ENCODE data around the gene HTD2.

HTD2 gene

DNA sequence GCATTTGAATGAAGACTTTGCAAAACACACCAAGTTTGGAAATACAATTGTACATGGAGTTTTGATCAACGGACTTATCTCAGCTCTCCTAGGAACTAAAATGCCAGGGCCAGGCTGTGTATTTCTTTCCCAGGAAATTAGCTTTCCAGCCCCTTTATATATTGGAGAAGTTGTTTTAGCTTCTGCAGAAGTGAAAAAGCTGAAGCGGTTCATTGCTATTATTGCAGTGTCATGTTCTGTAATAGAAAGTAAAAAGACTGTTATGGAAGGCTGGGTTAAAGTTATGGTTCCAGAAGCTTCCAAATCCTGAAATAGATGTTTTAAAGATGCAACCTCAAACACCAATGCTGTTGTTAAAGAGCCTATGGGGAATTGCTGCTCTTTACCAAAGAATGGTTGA lies 11.5 kb downstream of the HTD2 start:
- H3K27ac ChIP-seq = no peak overlapping the region
- TF ChIP-seq, protein P1, sequence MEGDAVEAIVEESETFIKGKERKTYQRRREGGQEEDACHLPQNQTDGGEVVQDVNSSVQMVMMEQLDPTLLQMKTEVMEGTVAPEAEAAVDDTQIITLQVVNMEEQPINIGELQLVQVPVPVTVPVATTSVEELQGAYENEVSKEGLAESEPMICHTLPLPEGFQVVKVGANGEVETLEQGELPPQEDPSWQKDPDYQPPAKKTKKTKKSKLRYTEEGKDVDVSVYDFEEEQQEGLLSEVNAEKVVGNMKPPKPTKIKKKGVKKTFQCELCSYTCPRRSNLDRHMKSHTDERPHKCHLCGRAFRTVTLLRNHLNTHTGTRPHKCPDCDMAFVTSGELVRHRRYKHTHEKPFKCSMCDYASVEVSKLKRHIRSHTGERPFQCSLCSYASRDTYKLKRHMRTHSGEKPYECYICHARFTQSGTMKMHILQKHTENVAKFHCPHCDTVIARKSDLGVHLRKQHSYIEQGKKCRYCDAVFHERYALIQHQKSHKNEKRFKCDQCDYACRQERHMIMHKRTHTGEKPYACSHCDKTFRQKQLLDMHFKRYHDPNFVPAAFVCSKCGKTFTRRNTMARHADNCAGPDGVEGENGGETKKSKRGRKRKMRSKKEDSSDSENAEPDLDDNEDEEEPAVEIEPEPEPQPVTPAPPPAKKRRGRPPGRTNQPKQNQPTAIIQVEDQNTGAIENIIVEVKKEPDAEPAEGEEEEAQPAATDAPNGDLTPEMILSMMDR (conservative IDR thresholded peaks at IDR 0.05) = no peak

DNA sequence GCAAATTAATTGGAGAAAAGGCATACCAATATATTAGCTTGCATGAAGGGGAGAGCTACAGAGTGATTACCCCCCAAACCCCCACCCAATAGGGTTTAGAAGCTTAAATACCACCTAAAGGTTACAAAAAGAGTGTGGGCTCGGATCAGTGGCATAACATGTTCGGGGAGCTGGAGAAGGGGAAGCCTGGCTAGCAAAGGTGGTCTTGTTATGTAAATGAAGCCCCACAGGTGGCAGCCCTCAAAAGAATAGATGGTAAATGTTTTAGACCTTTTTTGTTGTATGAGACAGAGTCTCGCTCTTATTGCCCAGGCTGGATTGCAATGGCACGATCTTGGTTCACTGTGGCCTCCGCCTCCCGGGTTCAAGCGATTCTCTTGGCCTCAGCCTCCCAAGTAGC lies 15.5 kb downstream of the HTD2 start:
- no peak overlapping the region for H3K27ac ChIP-seq
- TF ChIP-seq, protein P1 (conservative IDR thresholded peaks at IDR 0.05) = no peak

DNA sequence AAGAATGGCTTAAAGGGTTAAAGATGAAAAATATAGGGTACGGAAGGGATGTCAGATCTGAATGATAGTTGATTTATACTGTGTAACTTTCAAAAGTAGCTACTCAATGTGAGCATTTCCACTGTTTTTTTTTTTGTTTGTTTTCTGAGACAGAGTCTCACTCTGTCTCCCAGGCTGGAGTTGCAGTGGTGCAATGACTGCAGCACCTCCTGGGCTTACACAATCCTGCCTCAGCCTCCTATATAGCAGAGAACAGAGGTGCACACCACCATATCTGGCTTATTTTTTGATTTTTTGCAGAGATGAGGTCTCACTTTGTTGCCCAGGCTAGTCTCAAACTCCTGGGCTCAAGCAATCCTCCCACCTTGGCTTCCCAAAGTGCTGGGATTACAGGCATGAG lies 16.5 kb downstream of the HTD2 start:
- no peak overlapping the region for H3K27ac ChIP-seq
- TF ChIP-seq, protein P1 (conservative IDR thresholded peaks at IDR 0.05) = no peak

DNA sequence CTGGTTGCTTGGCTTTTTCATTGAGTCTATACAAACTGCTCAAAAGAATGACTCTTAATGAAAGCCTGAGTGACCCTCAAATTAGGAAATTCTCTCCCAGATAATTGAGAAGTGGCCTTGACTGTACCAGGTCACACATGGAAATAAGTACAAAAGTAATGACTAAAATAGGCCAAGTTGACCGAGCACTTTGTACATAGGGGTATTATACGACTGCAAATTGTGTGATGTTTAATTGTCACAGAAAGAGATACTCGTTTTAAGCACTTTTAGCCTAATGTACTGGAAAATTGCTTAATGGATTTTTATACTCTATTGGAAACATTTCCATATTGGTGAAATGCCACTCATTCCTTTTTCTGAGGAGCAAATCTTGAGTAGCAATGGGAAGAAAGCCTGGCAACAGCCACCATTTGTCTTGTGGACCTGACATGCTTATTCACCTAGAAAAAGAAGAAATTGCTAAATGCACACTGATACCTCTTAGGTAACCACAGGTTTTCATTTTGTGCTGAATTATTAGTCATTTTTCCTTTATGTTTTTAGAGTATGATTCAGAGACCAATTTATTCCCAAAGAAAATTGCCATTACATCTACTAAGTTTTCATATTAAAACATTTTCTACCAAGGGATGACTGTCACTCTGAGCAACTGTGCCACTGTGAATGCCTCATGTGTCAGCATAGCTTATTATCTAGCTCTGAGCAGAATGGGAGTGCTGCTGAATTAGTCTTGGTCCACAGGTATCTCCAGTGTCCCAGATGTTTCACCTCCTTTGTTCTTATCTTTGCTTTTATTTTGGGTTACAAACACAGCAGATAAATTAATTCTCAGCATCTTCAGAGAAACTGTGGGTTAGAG lies 17.4 kb downstream of the HTD2 start:
- no peak overlapping the region for H3K27ac ChIP-seq
- TF ChIP-seq, protein P1 (conservative IDR thresholded peaks at IDR 0.05) = no peak

DNA sequence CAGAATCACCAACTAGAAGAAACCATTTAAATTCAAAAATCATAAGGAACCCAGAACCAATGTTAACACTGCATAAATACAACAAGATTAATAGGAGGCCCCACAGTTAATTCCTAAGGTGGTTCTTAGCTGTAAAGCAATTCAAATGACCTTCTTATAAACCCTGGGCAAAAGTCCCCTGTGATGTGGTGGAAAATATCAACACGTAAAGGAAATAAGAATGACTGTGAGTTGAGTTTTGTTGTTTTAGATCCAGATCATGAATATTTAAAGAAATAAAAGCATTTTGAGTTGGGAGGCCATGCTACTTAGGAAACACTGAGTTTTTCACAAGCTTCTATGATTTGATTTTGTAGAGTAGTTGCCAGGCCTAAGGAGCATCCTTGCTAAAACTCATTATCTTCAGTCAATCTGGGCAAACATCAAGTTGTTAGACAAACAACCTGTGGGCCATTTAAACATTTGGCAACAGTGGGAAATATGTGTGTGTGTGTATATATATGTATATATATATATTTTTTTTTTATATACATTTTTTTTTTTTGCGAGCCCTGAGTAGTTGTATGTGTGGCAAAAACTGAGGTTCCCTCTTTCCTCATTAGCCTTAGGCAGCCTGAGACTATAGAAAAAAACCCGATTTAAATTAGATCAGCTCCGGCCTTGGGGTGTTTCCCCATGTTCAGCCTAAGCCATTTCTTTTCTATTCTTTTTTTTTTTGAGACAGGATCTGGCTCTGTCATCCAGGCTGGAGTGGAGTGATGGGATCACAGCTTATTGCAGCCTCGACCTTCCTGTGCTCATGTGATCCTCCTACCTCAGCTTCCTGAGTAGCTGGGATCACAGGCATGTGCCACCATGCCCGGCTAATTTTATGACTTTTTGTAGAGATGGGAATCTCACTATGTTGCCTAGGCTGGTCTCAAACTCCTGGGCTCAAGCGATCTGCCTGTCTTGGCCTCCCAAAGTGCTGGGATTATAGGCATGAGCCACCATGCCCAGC lies 18.4 kb downstream of the HTD2 start:
- TF ChIP-seq, protein P1 (conservative IDR thresholded peaks at IDR 0.05) = no peak
- no peak overlapping the region for H3K27ac ChIP-seq

DNA sequence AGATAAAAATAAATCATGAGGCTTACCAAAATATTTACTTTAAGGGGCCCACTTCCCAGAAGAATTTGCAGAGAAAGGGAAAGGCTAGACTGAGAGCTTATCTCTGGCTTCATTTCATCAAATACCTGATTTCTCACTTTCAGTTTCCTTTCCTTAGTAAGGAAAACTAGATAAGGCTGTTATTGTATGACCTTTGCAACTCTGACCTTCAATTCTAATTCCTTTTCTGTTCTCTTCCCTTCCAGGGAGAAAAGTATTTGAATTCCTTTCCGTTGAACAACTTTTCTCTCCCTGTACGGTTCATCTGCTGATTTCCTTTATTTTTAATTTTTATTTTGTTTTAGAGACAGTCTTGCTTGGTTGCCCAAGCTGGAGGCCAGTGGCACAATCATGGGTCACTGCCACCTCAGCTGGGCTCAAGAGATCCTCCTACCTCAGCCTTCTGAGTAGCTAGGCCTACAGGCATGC lies 19.2 kb downstream of the HTD2 start:
- TF ChIP-seq, protein P1 (conservative IDR thresholded peaks at IDR 0.05) = no peak

More for the DNA sequence above, 19.2 kb downstream of the HTD2 start:
- no peak overlapping the region for H3K27ac ChIP-seq

Measured in VCaP (cell line).